ENCODE measurements around the gene EYA4. TPM values are rescaled to one million over a fixed set of nuclear protein-coding genes. Genes with fewer than 3 reads are reported as not detected.

Gene EYA4
- total RNA-seq, 1 donor from 2014 or later = 0.40 TPM

GRCh38 chr6:133315811-133316210 lies 74.7 kb downstream of the EYA4 start:
- Mint-ChIP-seq H3K4me3 (no peak overlapping the region), H3K27me3 (peaks cover 7% of the 10 kb centered on the region), H3K36me3 (ENCODE audit: low read depth) (no peaks in the 10 kb centered on the region), H3K4me1 (no peaks in the 10 kb centered on the region), H3K9me3 (no peaks in the 10 kb centered on the region), H3K27ac (no peak overlapping the region)
- TF ChIP-seq CTCF (IDR thresholded peaks at IDR 0.05) = no peak
- CTCF ChIA-PET = no interaction called here
- POLR2A ChIA-PET = no interaction called here
- intact Hi-C loops (cut with micrococcal nuclease) = no loop called here
- ATAC-seq (ENCODE audit: low read depth) = no peak
- no peak for DNase-seq

GRCh38 chr6:133317704-133318103 lies 76.5 kb downstream of the EYA4 start:
- Mint-ChIP-seq H3K27ac (no peak overlapping the region), H3K4me3 (no peak overlapping the region), H3K4me1 (no peaks in the 10 kb centered on the region), H3K36me3 (ENCODE audit: low read depth) (no peaks in the 10 kb centered on the region), H3K27me3 (peaks cover 4% of the 10 kb centered on the region), H3K9me3 (no peaks in the 10 kb centered on the region)
- TF ChIP-seq CTCF (IDR thresholded peaks at IDR 0.05) = no peak
- ChIA-PET CTCF (no interaction called here), POLR2A (no interaction called here)
- ATAC-seq (ENCODE audit: low read depth) (no peak), DNase-seq (no peak)
- intact Hi-C loops (cut with micrococcal nuclease) = no loop called here

- ATAC-seq (ENCODE audit: low read depth) (no peak), DNase-seq (no peak)
- H3K27ac Mint-ChIP-seq = no peak overlapping the region
- CTCF ChIA-PET = no interaction called here
- no peaks in the 10 kb centered on the region for H3K36me3 Mint-ChIP-seq (ENCODE audit: low read depth)
- TF ChIP-seq CTCF (IDR thresholded peaks at IDR 0.05) = no peak
- H3K27me3 Mint-ChIP-seq = no peaks in the 10 kb centered on the region
- no peaks in the 10 kb centered on the region for H3K9me3 Mint-ChIP-seq
- POLR2A ChIA-PET = no interaction called here
- H3K4me1 Mint-ChIP-seq = no peaks in the 10 kb centered on the region
- no peak overlapping the region for H3K4me3 Mint-ChIP-seq
- intact Hi-C loops (cut with micrococcal nuclease) = no loop called here
Observed at GRCh38 chr6:133326584-133326983, 85.4 kb downstream of the EYA4 start.

GRCh38 chr6:133333852-133334251 lies 92.7 kb downstream of the EYA4 start:
- no peak for TF ChIP-seq CTCF (IDR thresholded peaks at IDR 0.05)
- H3K36me3 Mint-ChIP-seq (ENCODE audit: low read depth) = no peaks in the 10 kb centered on the region
- no peaks in the 10 kb centered on the region for H3K4me1 Mint-ChIP-seq
- ChIA-PET CTCF (no interaction called here), POLR2A (no interaction called here)
- DNase-seq (no peak), ATAC-seq (ENCODE audit: low read depth) (no peak)
- H3K27me3 Mint-ChIP-seq = no peaks in the 10 kb centered on the region
- H3K9me3 Mint-ChIP-seq = no peaks in the 10 kb centered on the region
- no peak overlapping the region for H3K27ac Mint-ChIP-seq
- intact Hi-C loops (cut with micrococcal nuclease) = no loop called here
- H3K4me3 Mint-ChIP-seq = no peak overlapping the region

- intact Hi-C loops (cut with micrococcal nuclease) = no loop called here
- no peak for ATAC-seq (ENCODE audit: low read depth)
- Mint-ChIP-seq H3K36me3 (ENCODE audit: low read depth) (no peaks in the 10 kb centered on the region), H3K27me3 (no peaks in the 10 kb centered on the region), H3K4me1 (no peaks in the 10 kb centered on the region), H3K9me3 (no peaks in the 10 kb centered on the region), H3K27ac (no peak overlapping the region), H3K4me3 (no peak overlapping the region)
- no peak for DNase-seq
- TF ChIP-seq CTCF (IDR thresholded peaks at IDR 0.05) = no peak
- ChIA-PET CTCF (no interaction called here), POLR2A (no interaction called here)
Observed at GRCh38 chr6:133337308-133337707, 96.2 kb downstream of the EYA4 start.
